PFSK-1 (cell line): ENCODE measurements around the gene VAV2.

Experiments
- FOXP2 ChIP-seq: optimal IDR thresholded peaks from 2 replicates; pipeline ENCODE3; 2011; ENCODE audit warnings: borderline replicate concordance, control low read depth, inconsistent platforms; ENCODE audit not compliant: insufficient read depth; ENCODE audit errors: extremely low read length, extremely low read depth
- POLR2AphosphoS5 ChIP-seq: IDR thresholded peaks from 2 replicates; pipeline ENCODE4 v1.6.1; 2012; ENCODE audit warnings: low read depth, mild to moderate bottlenecking, control low read depth, low read length, moderate library complexity
- SIN3A ChIP-seq: IDR thresholded peaks from 2 replicates; pipeline ENCODE4 v1.6.1; 2012; ENCODE audit warnings: mild to moderate bottlenecking, low read length, moderate library complexity, borderline replicate concordance; ENCODE audit not compliant: insufficient read depth
- TAF1 ChIP-seq: IDR thresholded peaks from 2 replicates; pipeline ENCODE4 v1.6.1; 2012; ENCODE audit warnings: low read length, control low read depth, borderline replicate concordance; ENCODE audit not compliant: insufficient read depth
- TF ChIP-seq, protein P1 (sequence below), 2 experiments: IDR thresholded peaks; 2 replicates each; pipeline versions ENCODE4 v1.6.1 to v1.8.0; 2011 to 2012; ENCODE audit warnings: low read depth in 2 of 2, low read length in 2 of 2, control low read depth in 1 of 2, inconsistent platforms in 1 of 2, mild to moderate bottlenecking in 1 of 2, moderate library complexity in 1 of 2; ENCODE audit not compliant: insufficient read depth in 1 of 2

DNA sequence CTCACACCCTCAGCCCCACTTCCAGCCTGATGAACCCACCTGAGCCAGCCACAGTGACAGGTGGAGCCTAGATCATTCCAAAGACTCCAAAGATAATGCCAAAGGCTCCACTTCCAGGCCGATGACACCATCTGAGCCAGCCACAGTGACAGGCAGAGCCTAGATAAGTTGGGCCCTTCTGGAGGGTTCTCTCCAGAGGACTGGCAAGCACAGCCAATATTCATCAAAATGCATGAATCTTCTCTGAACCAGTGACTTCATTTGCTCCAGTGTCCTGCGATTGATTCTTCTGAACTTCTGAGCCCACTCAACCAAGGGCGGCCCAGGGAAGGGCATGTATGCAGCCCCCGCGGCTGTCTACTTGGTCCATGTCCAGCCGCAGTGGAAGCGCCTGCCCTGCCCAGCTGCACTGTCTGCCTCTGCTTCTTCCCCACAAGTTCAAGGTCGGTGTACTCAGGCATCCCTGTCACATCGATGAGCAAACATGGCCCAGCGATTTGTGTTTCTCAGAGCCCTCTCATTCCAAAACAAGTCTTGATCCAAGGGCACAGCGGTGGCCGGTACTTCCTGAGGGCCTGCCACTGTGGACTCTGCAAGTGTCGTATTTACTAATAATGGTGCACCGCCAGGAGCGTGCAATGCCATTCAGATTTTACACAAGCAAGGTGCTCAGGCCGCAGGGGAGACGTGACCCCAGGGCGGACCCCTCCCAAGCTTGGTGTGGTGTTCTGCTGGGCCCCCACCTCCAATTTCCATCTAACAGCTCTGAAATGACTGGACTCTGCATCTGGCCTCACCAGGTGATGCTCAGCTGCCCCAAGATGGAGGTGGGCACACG is 107.0 kb downstream of the VAV2 start:
- TF ChIP-seq POLR2AphosphoS5: no peak
- TF ChIP-seq TAF1: no peak
- no peak for TF ChIP-seq FOXP2
- TF ChIP-seq, protein P1, sequence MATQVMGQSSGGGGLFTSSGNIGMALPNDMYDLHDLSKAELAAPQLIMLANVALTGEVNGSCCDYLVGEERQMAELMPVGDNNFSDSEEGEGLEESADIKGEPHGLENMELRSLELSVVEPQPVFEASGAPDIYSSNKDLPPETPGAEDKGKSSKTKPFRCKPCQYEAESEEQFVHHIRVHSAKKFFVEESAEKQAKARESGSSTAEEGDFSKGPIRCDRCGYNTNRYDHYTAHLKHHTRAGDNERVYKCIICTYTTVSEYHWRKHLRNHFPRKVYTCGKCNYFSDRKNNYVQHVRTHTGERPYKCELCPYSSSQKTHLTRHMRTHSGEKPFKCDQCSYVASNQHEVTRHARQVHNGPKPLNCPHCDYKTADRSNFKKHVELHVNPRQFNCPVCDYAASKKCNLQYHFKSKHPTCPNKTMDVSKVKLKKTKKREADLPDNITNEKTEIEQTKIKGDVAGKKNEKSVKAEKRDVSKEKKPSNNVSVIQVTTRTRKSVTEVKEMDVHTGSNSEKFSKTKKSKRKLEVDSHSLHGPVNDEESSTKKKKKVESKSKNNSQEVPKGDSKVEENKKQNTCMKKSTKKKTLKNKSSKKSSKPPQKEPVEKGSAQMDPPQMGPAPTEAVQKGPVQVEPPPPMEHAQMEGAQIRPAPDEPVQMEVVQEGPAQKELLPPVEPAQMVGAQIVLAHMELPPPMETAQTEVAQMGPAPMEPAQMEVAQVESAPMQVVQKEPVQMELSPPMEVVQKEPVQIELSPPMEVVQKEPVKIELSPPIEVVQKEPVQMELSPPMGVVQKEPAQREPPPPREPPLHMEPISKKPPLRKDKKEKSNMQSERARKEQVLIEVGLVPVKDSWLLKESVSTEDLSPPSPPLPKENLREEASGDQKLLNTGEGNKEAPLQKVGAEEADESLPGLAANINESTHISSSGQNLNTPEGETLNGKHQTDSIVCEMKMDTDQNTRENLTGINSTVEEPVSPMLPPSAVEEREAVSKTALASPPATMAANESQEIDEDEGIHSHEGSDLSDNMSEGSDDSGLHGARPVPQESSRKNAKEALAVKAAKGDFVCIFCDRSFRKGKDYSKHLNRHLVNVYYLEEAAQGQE (IDR thresholded peaks at IDR 0.05; ENCODE audit: insufficient read depth in 1 of 2, low read depth in 2 of 2, low read length in 2 of 2): no peak
- TF ChIP-seq SIN3A: no peak
